K562 (cell line): Measurements from ENCODE around the gene SOD1. TPM values are rescaled to one million over a fixed set of nuclear protein-coding genes. Genes with fewer than 3 reads are reported as not detected.

Source experiments
- CBX8 ChIP-seq: fragments of 200-600 bp; sonication (generic); IDR thresholded peaks from 2 replicates; pipeline ENCODE4 v1.6.1; 2012; ENCODE audit warnings: borderline replicate concordance, mixed run types, low read depth, mild to moderate bottlenecking, moderate library complexity, mixed read lengths, low read length, control low read depth, inconsistent platforms; ENCODE audit not compliant: poor library complexity, severe bottlenecking; ENCODE audit errors: extremely low read depth
- ESRRA ChIP-seq: fragments of 450-650 bp; IDR thresholded peaks from 2 replicates; pipeline ENCODE4 v1.6.1; 2014; ENCODE audit warnings: low read depth, mild to moderate bottlenecking, moderate library complexity, borderline replicate concordance
- FOXP1 ChIP-seq: sonication (generic); formaldehyde crosslinking; IDR thresholded peaks from 2 replicates; pipeline ENCODE4 v1.8.0; 2022; ENCODE audit warnings: mild to moderate bottlenecking, missing genetic modification reagents
- HES1 ChIP-seq: fragments of 450-650 bp; IDR thresholded peaks from 2 replicates; pipeline ENCODE4 v1.6.1; 2016; ENCODE audit warnings: low read depth, mild to moderate bottlenecking, moderate library complexity
- ILF3 ChIP-seq: fragments of 450-650 bp; IDR thresholded peaks from 2 replicates; pipeline ENCODE4 v1.6.1; 2018; ENCODE audit warnings: antibody characterized with exemption, mild to moderate bottlenecking, moderate library complexity, borderline replicate concordance
- LARP7 ChIP-seq: fragments of 450-650 bp; IDR thresholded peaks from 2 replicates; pipeline ENCODE4 v1.6.1; 2016
- MYC ChIP-seq, 2 experiments: fragments of 250-450 bp in 1 of 2; sonication (Bioruptor Pico) in 1 of 2; IDR thresholded peaks; 2 replicates each; pipeline versions ENCODE4 v1.5.1 to v1.6.1; 2012 to 2021; ENCODE audit warnings: low read depth in 2 of 2, borderline replicate concordance in 1 of 2, improper control_type of control experiment in 1 of 2, low read length in 1 of 2, mild to moderate bottlenecking in 1 of 2, moderate library complexity in 1 of 2
- NFIX ChIP-seq: fragments of 250-450 bp; sonication (Bioruptor Pico); IDR thresholded peaks from 2 replicates; pipeline ENCODE4 v1.4.0; 2020; ENCODE audit warnings: low read depth, mild to moderate bottlenecking, moderate library complexity
- PBX2 ChIP-seq, 2 experiments: IDR thresholded peaks in 1 of 2; conservative IDR thresholded peaks in 1 of 2; 2 replicates each; pipeline ENCODE4 v1.6.1; 2016; ENCODE audit warnings: low read depth in 2 of 2, mild to moderate bottlenecking in 1 of 2, missing compliant biosample characterization in 1 of 2, missing genetic modification characterization in 1 of 2, moderate library complexity in 1 of 2
- POU5F1 ChIP-seq: fragments of 150-350 bp; IDR thresholded peaks from 2 replicates; pipeline ENCODE4 v1.6.1; 2014; ENCODE audit warnings: borderline replicate concordance, low read length, low read depth, mild to moderate bottlenecking; ENCODE audit not compliant: partially characterized antibody
- RFX7 ChIP-seq: fragments of 250-450 bp; sonication (Bioruptor Pico); IDR thresholded peaks from 2 replicates; pipeline ENCODE4 v1.5.1; 2021; ENCODE audit warnings: mild to moderate bottlenecking
- SMC3 ChIP-seq: conservative IDR thresholded peaks from 2 replicates; pipeline ENCODE4 v1.6.1; 2011; ENCODE audit warnings: low read depth, low read length, improper control_type of control experiment; ENCODE audit not compliant: insufficient read depth
- SREBF2 ChIP-seq: sonication (generic); formaldehyde crosslinking; IDR thresholded peaks from 2 replicates; pipeline ENCODE4 v1.4.0; 2020; ENCODE audit warnings: mild to moderate bottlenecking, missing genetic modification reagents
- TRIM28 ChIP-seq: fragments of 450-650 bp; IDR thresholded peaks from 2 replicates; pipeline ENCODE4 v1.6.1; 2017
- XRCC5 ChIP-seq: fragments of 200-400 bp; formaldehyde crosslinking; IDR thresholded peaks from 2 replicates; pipeline ENCODE4 v1.6.1; 2017; ENCODE audit warnings: low read depth, mild to moderate bottlenecking, low read length
- ZNF134 ChIP-seq: fragments of 250-450 bp; sonication (Bioruptor Pico); conservative IDR thresholded peaks from 2 replicates; pipeline ENCODE4 v1.4.0; 2020
- ZNF140 ChIP-seq: fragments of 250-450 bp; sonication (Bioruptor Pico); IDR thresholded peaks from 2 replicates; pipeline ENCODE4 v1.8.0; 2021; ENCODE audit warnings: moderate library complexity, mild to moderate bottlenecking, inconsistent platforms
- ZNF143 ChIP-seq: sonication (generic); formaldehyde crosslinking; IDR thresholded peaks from 2 replicates; pipeline ENCODE4 v1.9.0; 2022; ENCODE audit warnings: mild to moderate bottlenecking, missing genetic modification reagents
- ZNF175 ChIP-seq: fragments of 200-800 bp; sonication (Bioruptor generic); IDR thresholded peaks from 2 replicates; pipeline ENCODE4 v1.6.1; 2016; ENCODE audit warnings: low read depth, mild to moderate bottlenecking, missing genetic modification characterization, missing compliant biosample characterization
- ZNF512 ChIP-seq: IDR thresholded peaks from 2 replicates; pipeline ENCODE4 v1.6.1; 2016; ENCODE audit warnings: missing genetic modification characterization, missing compliant biosample characterization
- ZNF830 ChIP-seq: fragments of 250-450 bp; sonication (Bioruptor Pico); IDR thresholded peaks from 2 replicates; pipeline ENCODE4 v1.5.0; 2021; ENCODE audit warnings: mild to moderate bottlenecking
- ZZZ3 ChIP-seq: fragments of 450-650 bp; IDR thresholded peaks from 2 replicates; pipeline ENCODE4 v1.6.1; 2016; ENCODE audit warnings: antibody characterized with exemption, mild to moderate bottlenecking, moderate library complexity
- polyA plus RNA-seq, 8 experiments: library from polyadenylated mRNA; depleted of rRNA in 4 of 8; stranded (reverse) in 5 of 8; unstranded in 3 of 8; fragments of >200 nt; fragmentation: Nextera tagmentation in 2 of 8; fragmentation: Illumina TruSeq in 1 of 8; extraction: Ambion mirVana in 2 of 8; extraction: Trizol in 1 of 8; gene quantifications; 2 replicates each; pipeline versions ENCODE4 v1.2.1 to v1.2.3, GENCODE V29; 2011 to 2014; ENCODE audit warnings: inconsistent platforms in 1 of 8, missing spikeins in 1 of 8
- total RNA-seq, 7 experiments: library from RNA; depleted of rRNA in 6 of 7; stranded (reverse); fragments of >200 nt in 6 of 7; fragmentation: Illumina TruSeq in 2 of 7; extraction: Trizol in 2 of 7; gene quantifications; 2 replicates each; pipeline versions ENCODE4 v1.2.1 to v1.2.3, GENCODE V29; 2011 to 2021; ENCODE audit warnings: low replicate concordance in 1 of 7

Gene SOD1
- total and polyA plus RNA-seq, 9 of the 15 experiments (the other 6 are each of a cell fraction or from before 2014, with no cell fraction given) = 452 to 1,409 (median 633) TPM

DNA sequence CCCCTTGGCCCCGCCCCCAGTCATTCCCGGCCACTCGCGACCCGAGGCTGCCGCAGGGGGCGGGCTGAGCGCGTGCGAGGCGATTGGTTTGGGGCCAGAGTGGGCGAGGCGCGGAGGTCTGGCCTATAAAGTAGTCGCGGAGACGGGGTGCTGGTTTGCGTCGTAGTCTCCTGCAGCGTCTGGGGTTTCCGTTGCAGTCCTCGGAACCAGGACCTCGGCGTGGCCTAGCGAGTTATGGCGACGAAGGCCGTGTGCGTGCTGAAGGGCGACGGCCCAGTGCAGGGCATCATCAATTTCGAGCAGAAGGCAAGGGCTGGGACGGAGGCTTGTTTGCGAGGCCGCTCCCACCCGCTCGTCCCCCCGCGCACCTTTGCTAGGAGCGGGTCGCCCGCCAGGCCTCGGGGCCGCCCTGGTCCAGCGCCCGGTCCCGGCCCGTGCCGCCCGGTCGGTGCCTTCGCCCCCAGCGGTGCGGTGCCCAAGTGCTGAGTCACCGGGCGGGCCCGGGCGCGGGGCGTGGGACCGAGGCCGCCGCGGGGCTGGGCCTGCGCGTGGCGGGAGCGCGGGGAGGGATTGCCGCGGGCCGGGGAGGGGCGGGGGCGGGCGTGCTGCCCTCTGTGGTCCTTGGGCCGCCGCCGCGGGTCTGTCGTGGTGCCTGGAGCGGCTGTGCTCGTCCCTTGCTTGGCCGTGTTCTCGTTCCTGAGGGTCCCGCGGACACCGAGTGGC, at the start of gene SOD1 (continued):
- TF ChIP-seq ZNF140 (CRISPR knock-in tag) (no peak), ZNF175 (CRISPR knock-in tag) (no peak), SREBF2 (CRISPR knock-in tag) (no peak), SMC3 (0 out of 2 replicates have a peak, but pooled peaks have one; percentile 8), HES1 (no peak), TRIM28 (no peak), LARP7 (no peak), XRCC5 (no peak), ZZZ3 (no peak), ZNF134 (CRISPR knock-in tag) (no peak), PBX2 (CRISPR knock-in tag; IDR thresholded peaks at IDR 0.05; ENCODE audit: low read depth) (no peak), PBX2 (tag; conservative IDR thresholded peaks at IDR 0.05; ENCODE audit: low read depth) (no peak), ZNF830 (CRISPR knock-in tag) (no peak), POU5F1 (peak; percentile 41), CBX8 (no peak), RFX7 (CRISPR knock-in tag) (no peak), ZNF512 (no peak), MYC (IDR thresholded peaks at IDR 0.05; ENCODE audit: low read depth, low read length) (peak; percentile 93), MYC (CRISPR knock-in tag; IDR thresholded peaks at IDR 0.05; ENCODE audit: borderline replicate concordance, low read depth) (no peak), NFIX (no peak), FOXP1 (CRISPR knock-in tag) (peak; percentile 86; the same call in 1 of the 2 replicates), ILF3 (no peak; the same call in 1 of the 2 replicates), ZNF143 (CRISPR knock-in tag) (peak; percentile 47; the same call in 1 of the 2 replicates), ESRRA (no peak)
